Activated CD4-positive, alpha-beta T cell treated with anti-CD3 and anti-CD28 coated beads for 1 hour (primary cell): Measurements from ENCODE around the gene CACNB1.

ENCODE experiments used
- DNase-seq: peaks from one replicate; pipeline ENCODE4 v3.0.0-alpha.2; 2020

CACNB1 gene

GRCh38 chr17:39225308-39225958, 28.0 kb upstream of the CACNB1 start, which contains the start of gene STAC2:
Gene STAC2 (minus strand): TSS chr17:39225945. CDS start chr17:39225502, 443 bp downstream.
- DNase-seq: no peak

DNA sequence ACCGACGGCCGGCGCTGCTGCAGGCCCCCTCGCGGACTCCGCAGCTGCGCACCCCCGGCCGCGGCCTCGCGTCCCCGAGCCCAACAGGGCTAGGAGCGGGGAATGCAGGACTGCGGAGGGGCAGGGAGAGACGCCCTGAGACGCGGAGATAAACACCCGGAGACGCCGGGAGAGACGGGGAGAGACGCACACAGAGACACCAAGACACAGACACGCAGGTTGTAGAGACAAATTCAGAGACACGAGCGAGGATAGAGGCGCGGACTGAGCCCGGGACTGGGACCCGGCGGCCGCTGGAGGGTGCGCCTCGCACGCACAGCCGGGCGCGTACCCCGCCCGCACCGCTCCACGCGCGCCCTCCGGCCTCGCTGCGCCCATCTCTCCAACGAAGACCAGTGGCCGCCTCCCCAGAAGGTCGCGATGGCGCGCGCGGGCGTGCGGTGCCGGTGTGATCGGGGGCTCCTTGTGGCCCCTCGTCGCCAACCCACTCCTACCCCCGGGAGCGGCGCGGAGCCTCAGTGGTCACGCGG, 27.4 kb upstream of the CACNB1 start:
- DNase-seq: no peak

DNA sequence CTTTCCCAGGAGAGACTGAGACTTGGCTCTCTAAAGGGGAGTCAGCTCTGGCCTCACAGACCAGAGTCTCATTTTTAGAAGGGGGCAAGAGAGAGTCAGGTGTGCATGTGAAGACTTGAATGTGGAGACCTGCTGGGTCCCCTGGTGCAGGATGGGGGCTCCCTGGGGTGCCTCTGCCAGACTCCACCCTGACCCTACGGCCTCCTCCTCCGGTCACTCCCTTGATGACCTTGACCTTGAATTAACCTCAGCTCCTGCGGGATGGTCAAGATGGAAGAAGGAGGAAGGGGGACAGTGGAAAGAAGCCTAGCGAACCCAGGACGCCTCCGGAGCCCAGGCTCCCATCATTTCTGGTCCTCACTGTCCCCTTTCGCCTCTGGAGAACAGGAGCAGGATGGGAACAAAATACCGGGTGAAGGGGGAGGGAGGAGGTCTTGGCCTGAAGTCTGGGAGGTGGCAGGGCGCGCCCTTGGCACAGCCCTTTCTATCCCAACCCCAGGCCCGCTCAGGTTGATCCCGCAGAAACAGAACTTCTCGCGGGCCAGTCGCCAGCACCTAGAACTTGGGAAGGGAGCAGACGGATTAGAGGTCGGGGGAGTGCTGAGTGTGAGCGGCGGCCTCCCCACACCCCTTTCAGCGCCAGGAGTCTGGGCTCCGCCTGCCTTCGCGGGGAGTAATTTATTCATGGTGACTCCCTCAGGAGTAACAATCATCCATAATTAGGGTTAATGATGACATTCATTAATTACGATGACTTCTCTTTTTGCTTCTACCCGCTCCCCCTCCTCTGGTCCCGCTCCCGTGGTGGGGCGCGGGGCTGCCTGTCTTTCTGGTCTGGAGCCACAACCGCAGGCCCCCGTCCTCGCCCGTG, 26.7 kb upstream of the CACNB1 start:
- no peak for DNase-seq

DNA sequence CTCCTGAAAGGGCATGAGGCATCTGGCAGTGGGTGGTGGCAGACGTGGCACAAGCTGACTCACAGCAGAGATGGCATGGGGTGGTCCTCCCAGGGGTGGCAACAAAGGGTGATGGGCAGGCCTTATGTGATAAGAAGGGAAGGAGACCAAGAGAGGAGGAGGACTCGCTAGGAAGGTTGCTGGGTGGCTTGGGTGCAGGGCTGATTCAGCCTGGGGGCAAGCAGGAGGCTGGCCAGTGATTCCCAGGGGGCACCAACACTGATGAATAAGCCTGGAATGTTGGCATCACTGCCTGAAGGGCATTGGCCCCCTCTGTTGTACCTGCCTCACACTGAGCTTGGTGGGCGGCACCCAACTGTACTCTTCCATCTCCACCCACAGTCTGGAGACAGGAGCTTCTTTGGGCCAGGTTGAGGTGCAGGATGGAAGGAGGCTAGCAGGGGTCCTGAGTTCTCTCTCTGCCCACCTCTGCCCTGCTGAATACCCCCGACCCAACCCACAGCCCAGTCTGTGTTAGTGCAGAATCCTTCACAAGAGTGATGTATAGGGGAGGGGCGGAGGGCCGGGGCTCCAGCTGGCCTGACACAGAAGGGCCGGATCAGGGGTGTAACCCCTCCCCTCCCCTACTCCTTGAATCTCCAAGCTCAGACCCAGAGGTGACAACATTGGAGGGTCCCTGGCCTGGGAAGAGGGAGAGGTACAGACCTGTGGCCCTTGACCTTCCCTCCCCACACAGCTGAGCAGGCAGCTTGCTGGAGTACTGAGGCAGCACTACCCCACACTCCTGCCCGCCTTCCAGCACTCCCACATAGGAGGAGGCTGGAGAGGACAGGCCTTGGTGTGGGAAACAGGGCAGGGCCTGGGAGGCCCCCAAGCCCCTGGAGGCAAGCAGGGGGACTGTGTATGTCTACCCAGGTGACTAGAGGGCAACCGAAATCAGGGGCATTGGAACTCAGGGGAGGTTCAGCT, 25.7 kb upstream of the CACNB1 start:
- DNase-seq: no peak

DNA sequence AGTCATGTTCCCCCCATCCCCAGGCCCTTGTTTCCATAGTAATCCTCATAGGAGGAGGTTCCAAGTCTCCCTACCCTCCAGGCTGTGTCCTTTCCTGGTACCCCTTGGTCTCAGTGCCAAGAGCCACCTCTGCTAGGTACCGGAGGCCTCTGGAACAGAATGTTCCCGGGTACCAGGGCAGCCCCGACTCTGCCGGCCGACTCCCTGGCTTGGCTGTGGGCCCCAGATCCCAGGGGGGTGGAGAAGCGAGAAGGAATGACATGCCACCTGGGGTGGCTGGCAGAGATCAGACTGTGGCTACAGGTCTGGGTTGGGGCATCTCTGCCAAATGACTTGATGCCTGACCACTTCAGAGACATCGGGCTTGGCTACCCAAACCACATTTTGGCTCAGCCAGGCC, 24.7 kb upstream of the CACNB1 start:
- DNase-seq: no peak

- no peak for DNase-seq
Measured at GRCh38 chr17:39221572-39221971, 24.1 kb upstream of the CACNB1 start.

GRCh38 chr17:39219647-39220154, 22.2 kb upstream of the CACNB1 start:
- no peak for DNase-seq

DNA sequence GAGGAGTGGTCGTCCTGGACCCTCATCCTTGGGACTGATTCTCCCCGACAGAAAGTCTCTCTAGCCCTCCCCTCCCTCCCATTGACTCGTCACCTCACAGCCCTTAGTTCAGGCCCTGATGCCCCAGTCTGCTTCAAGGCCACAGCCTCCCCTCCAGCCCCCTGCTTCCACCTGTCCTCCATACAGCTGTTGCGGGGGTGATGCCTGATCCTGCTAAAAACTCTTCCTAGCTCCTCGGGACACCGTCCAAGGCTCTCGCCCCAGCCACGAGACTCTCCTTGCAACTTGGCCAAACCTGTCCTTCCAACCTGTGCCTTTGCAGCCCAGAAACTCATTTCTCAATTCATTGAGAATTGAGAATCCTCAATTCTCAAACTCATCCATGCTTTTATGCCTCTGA, 21.4 kb upstream of the CACNB1 start:
- DNase-seq: no peak

- no peak for DNase-seq
Measured at GRCh38 chr17:39217734-39218369, 20.4 kb upstream of the CACNB1 start.

DNA sequence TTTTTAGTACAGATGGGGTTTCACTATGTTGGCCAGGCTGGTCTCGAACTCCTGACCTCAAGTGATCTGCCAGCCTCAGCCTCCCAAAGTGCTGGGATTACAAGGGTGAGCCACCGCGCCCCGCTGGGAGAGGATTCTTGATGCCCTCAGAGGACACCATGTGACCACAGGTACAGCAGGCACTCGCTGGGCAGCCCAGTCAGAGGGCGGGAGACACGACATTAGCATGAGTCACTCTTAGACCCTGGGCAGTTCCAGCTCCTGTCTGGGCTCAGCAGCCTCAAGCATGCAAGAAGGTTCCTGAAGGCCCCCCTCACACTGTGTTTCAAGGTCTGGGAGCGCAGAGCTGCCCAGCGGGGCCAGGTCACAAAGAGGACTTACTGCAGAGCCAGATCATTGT, 16.4 kb upstream of the CACNB1 start:
- no peak for DNase-seq

DNA sequence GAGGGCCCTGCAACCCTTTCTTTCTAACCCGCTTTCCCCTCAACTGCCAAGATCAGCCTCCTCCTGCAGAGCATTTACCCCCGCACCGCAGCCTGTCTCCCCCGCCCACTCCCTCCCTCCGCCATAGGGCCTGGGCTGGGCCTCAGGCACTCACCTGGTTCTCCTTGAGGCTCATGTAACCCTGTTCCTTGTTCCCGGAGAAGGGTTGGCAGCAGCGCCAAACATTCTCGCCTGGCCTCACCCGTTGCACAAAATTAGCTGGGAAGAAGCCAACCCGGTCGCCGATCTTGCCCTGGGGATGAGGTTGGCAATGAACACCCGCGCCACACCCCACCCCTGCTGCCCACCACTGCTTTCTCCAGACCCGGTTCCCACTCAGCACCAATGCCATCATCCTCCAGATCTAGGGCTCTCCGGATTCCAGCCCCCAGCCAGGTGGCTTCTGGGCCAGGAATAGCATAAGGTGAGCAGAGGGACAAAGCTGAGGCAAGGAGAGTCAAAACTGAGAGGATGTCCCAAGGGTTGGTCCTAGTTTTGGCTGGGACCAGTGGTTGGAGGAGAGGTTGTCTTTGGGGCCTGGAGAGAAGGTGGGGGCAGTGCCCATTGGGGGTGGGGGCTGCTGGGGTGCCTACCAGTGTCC, 15.5 kb upstream of the CACNB1 start:
- DNase-seq: no peak

DNA sequence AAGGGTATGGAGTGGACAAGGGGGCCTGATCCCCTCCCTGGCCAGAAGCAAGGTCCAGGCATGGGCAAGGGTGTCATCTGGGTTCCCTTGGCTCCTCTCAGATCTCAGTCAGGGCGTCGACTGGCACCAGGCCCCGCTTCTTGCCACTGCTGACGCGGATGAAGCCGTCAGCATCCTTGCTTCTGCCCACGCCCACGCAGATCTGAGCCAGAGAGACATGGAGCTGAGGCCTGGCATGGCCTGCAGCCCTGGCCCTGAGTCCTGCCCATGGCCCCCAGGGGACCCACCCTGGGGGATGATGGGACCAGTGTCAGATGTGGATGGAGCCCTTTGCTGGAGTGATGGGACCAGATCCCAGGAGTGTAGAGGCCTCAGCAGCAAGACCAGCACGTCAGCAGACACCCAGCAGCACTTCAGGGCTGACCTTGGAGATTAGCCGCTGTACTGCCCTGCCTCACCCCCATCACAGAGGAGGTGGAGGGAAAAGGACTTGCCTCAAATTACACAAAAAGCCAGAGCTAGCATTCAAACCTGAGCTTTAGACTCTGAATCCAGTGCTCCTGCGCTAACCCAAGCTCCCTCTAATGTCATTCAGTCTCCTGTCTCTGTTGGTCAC, 14.8 kb upstream of the CACNB1 start:
- DNase-seq: no peak

GRCh38 chr17:39210093-39210434, 12.6 kb upstream of the CACNB1 start:
- no peak for DNase-seq

- peak; percentile 59 for DNase-seq
Measured at GRCh38 chr17:39209317-39210092, 12.0 kb upstream of the CACNB1 start.

- no peak for DNase-seq
Measured at GRCh38 chr17:39208893-39209292, 11.4 kb upstream of the CACNB1 start.

DNA sequence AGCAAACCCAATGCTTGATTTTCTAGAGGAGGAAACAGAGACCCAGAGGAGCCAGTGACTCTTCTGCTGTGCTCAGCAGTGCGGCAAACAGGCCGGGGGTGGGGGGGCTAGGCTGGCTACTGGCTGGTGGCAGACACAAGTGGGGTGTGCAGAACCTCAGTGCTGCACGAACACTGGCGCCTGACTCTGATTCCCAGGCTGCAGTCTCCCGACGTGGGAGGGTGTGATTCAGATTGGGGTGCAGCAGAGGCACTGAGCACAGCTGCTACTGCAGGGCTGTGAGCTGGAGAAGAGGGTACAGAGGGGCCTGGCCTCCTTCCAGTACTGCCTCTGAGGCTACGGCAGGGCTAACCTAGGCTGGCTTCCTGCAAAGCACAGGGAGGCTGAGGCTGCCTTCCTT, 10.7 kb upstream of the CACNB1 start:
- DNase-seq: no peak

DNA sequence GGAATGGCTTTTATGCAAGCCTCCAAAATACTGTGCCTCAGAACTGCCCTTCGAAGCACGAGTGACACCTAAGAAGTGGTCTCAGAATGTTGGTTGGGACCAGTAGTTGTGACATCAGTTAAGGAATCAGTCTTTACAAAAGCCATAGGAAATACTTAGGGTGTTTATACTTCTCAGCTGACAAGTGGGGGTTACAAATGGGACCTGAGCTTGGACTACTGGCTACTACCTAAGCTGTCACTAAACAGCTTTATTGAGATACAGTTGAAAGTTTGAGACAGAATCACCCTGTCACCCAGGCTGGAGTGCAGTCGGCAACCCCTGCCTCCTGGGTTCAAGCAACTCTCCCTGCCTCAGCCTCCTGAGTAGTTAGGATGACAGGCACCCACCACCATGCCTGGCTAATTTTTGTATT, 7.7 kb upstream of the CACNB1 start:
- DNase-seq: no peak

DNA sequence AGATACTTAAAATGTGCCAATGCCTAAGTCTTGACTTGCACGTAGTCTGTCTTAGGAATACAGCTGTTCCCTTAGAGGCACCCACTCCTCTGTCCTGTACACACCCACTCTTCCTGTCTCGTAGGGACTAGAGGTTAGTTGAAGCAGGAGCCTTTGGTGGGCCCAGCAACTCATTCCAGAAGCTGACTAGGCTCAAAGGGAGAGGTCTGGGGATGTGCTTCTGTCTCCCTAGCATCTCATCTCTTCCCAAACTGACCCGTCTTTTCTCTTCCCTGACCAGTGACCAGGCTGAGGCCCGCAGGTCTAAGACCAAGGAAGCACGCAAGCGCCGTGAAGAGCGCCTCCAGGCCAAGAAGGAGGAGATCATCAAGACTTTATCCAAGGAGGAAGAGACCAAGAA, 6.8 kb upstream of the CACNB1 start:
- DNase-seq: no peak

GRCh38 chr17:39200957-39201510, 3.6 kb upstream of the CACNB1 start:
- DNase-seq: no peak
